Hepatocyte (in vitro differentiated cells): ENCODE measurements around the gene TREML1. TPM values are rescaled to one million over a fixed set of nuclear protein-coding genes. Genes with fewer than 3 reads are reported as not detected.

ENCODE experiments used
- DNase-seq: peaks from one replicate; pipeline ENCODE4 v3.0.0-alpha.2; 2016; ENCODE audit warnings: low spot score
- H2AFZ ChIP-seq: fragments of 200-600 bp; sonication (generic); 2 replicates; pipeline ENCODE4 v1.6.0; 2016; ENCODE audit warnings: antibody characterized with exemption, mild to moderate bottlenecking
- H3K27ac ChIP-seq: fragments of 200-600 bp; sonication (generic); 2 replicates; pipeline ENCODE4 v1.5.1; 2016; ENCODE audit warnings: mild to moderate bottlenecking
- H3K27me3 ChIP-seq: fragments of 200-600 bp; sonication (generic); 2 replicates; pipeline ENCODE4 v1.6.1; 2016
- H3K36me3 ChIP-seq: fragments of 200-600 bp; sonication (generic); replicated peaks from 2 replicates; pipeline ENCODE4 v1.5.1; 2016; ENCODE audit warnings: low read depth; ENCODE audit not compliant: insufficient read depth
- H3K4me1 ChIP-seq: fragments of 200-600 bp; sonication (generic); 2 replicates; pipeline ENCODE4 v1.5.1; 2016; ENCODE audit warnings: mild to moderate bottlenecking, moderate library complexity; ENCODE audit not compliant: insufficient read depth
- H3K4me2 ChIP-seq: fragments of 200-600 bp; sonication (generic); 2 replicates; pipeline ENCODE4 v1.6.0; 2016
- H3K4me3 ChIP-seq: fragments of 200-600 bp; sonication (generic); 2 replicates; pipeline ENCODE4 v1.5.1; 2016; ENCODE audit warnings: mild to moderate bottlenecking
- H3K79me2 ChIP-seq: fragments of 200-600 bp; sonication (generic); 2 replicates; pipeline ENCODE4 v1.6.0; 2017; ENCODE audit warnings: mild to moderate bottlenecking
- H3K9me2 ChIP-seq: fragments of 200-600 bp; sonication (generic); replicated peaks from 2 replicates; pipeline ENCODE4 v1.6.0; 2017; ENCODE audit warnings: mild to moderate bottlenecking; ENCODE audit not compliant: insufficient read depth
- H3K9me3 ChIP-seq: fragments of 200-600 bp; sonication (generic); 2 replicates; pipeline ENCODE4 v1.5.1; 2016; ENCODE audit warnings: low read depth, mild to moderate bottlenecking
- H4K20me1 ChIP-seq: fragments of 200-600 bp; sonication (generic); 2 replicates; pipeline ENCODE4 v1.6.0; 2016; ENCODE audit warnings: mild to moderate bottlenecking; ENCODE audit not compliant: insufficient read depth, poor library complexity, severe bottlenecking
- EZH2 ChIP-seq: fragments of 200-600 bp; sonication (generic); IDR thresholded peaks from 2 replicates; pipeline ENCODE4 v1.6.1; 2016; ENCODE audit warnings: antibody characterized with exemption, mild to moderate bottlenecking, borderline replicate concordance
- EZH2phosphoT487 ChIP-seq: fragments of 200-600 bp; sonication (generic); IDR thresholded peaks from one replicate; pipeline ENCODE4 v1.6.1; 2018; ENCODE audit warnings: antibody characterized with exemption, mild to moderate bottlenecking, low read depth, moderate library complexity; ENCODE audit not compliant: unreplicated experiment, severe bottlenecking
- WGBS: methylation state at CpG from one replicate; pipeline ENCODE4 v1.1.6; 2016; ENCODE audit warnings: low lambda C conversion rate; ENCODE audit errors: missing lambda C conversion rate; 5-methylcytosine and 5-hydroxymethylcytosine counted together
- polyA plus RNA-seq: library from polyadenylated mRNA; unstranded; fragments of >200 nt; fragmentation: Nextera tagmentation; extraction: Ambion mirVana; gene quantifications from 2 replicates; pipeline ENCODE4 v1.2.1, GENCODE V29; 2016
- total RNA-seq: library from RNA; depleted of rRNA; stranded (reverse); fragments of >200 nt; gene quantifications from 2 replicates; pipeline ENCODE4 v1.2.3, GENCODE V29; 2014
- TF ChIP-seq, protein P1 (sequence below): fragments of 200-600 bp; sonication (generic); IDR thresholded peaks from 2 replicates; pipeline ENCODE4 v1.5.1; 2016; ENCODE audit warnings: antibody characterized with exemption, mild to moderate bottlenecking; ENCODE audit not compliant: poor library complexity

The TREML1 gene
- total and polyA plus RNA-seq, 2 experiments from 2014 or later: not detected

DNA sequence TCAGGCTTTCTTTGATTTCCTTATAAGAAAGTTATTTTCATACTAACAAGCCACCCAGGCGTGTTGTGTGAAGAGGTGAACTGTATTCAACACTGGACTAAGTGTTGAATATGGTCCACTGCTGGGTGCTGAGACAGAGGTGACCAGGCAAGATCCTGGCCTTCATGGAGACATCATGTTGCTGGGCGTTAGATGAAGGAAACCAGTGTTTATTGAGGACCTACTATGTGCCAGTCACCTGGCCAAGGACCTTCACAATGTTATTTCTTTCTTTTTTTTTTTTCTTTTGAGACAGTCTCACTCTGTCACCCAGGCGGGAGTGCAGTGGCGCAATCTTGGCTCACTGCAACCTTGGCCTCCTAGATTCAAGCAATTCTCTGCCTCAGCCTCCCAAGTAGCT lies 1.9 kb upstream of the TREML1 start:
- TF ChIP-seq EZH2 (no peak), EZH2phosphoT487 (no peak)
- TF ChIP-seq, protein P1, sequence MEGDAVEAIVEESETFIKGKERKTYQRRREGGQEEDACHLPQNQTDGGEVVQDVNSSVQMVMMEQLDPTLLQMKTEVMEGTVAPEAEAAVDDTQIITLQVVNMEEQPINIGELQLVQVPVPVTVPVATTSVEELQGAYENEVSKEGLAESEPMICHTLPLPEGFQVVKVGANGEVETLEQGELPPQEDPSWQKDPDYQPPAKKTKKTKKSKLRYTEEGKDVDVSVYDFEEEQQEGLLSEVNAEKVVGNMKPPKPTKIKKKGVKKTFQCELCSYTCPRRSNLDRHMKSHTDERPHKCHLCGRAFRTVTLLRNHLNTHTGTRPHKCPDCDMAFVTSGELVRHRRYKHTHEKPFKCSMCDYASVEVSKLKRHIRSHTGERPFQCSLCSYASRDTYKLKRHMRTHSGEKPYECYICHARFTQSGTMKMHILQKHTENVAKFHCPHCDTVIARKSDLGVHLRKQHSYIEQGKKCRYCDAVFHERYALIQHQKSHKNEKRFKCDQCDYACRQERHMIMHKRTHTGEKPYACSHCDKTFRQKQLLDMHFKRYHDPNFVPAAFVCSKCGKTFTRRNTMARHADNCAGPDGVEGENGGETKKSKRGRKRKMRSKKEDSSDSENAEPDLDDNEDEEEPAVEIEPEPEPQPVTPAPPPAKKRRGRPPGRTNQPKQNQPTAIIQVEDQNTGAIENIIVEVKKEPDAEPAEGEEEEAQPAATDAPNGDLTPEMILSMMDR: no peak
- 92% methylated on average over 4 of the region's 4 CpGs for WGBS
- H3K27ac ChIP-seq: no peak overlapping the region
- no peaks in the 10 kb centered on the region for H4K20me1 ChIP-seq
- H2AFZ ChIP-seq: no peak overlapping the region
- no peaks in the 10 kb centered on the region for H3K27me3 ChIP-seq
- DNase-seq: no peak
- H3K36me3 ChIP-seq: no peaks in the 10 kb centered on the region
- H3K9me3 ChIP-seq: no peaks in the 10 kb centered on the region
- no peaks in the 10 kb centered on the region for H3K79me2 ChIP-seq
- no peak overlapping the region for H3K4me3 ChIP-seq
- no peaks in the 10 kb centered on the region for H3K9me2 ChIP-seq
- no peak overlapping the region for H3K4me2 ChIP-seq
- peaks cover 9% of the 10 kb centered on the region for H3K4me1 ChIP-seq

DNA sequence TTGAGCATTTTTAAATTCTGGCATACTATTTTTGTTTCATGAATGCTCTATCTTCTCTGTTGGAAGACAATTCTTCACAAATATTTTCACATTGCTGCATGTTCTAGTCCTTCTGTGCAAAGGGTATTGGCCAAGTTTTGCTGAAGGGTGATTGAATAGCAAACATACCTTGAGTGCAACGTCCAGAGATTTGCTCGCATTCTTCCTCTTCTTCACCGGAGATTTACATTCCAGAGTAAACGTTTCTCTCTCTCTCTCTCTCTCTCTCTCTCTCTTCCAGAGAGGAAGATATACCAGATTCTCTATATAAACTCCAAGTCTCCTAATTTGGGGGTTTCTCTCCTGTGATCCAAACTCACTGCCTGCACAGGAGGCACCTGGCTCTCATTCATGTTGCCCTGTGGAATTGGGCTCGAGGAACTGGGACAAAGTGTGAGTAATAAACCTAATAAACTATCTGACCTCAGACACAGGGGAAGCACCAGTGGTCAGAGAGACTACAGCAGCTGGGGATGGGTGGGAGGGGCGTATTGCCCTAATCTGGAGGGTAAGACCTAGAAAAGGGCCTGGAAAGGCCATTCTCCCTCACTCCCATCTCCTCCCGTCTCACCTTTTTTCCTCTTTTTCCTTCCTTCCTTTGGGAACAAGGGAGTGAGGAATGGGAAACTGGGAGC lies 1.1 kb upstream of the TREML1 start:
- Histone ChIP-seq H3K4me3 (no peak overlapping the region), H3K79me2 (no peaks in the 10 kb centered on the region), H3K9me3 (no peaks in the 10 kb centered on the region), H2AFZ (no peak overlapping the region), H4K20me1 (no peaks in the 10 kb centered on the region), H3K4me2 (peak overlapping the region; percentile 48), H3K9me2 (no peaks in the 10 kb centered on the region), H3K36me3 (no peaks in the 10 kb centered on the region), H3K27ac (no peak overlapping the region), H3K4me1 (peaks cover 9% of the 10 kb centered on the region), H3K27me3 (no peaks in the 10 kb centered on the region)
- WGBS: 30% methylated on average over 7 of the region's 7 CpGs
- no peak for DNase-seq
- TF ChIP-seq, protein P1: no peak
- no peak for TF ChIP-seq EZH2phosphoT487
- TF ChIP-seq EZH2: no peak

DNA sequence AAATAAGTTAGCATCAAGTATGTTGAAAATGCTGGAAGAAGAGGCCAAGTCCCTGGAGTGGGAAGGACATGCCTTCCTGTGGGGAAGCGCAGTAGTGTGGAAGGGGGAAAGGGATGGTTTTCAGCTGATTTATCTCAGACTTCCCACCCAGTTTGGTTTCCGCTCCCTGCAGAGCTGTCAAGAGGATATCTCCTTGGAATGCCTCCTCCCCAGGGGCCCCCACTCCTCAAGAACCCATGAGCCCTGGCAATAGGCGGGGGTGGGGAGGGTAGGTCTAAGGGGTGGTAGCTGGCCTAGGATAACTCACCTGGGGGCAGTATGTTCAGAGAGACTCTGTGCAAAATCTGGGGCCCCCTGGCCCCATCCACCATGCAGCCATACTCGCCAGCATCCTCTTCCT lies 696 bp downstream of the TREML1 start:
- no peaks in the 10 kb centered on the region for H4K20me1 ChIP-seq
- no peaks in the 10 kb centered on the region for H3K9me2 ChIP-seq
- H3K79me2 ChIP-seq: no peaks in the 10 kb centered on the region
- no peaks in the 10 kb centered on the region for H3K36me3 ChIP-seq
- H2AFZ ChIP-seq: no peak overlapping the region
- H3K4me2 ChIP-seq: no peak overlapping the region
- DNase-seq: no peak
- TF ChIP-seq EZH2 (no peak), EZH2phosphoT487 (no peak)
- TF ChIP-seq, protein P1: no peak
- H3K9me3 ChIP-seq: no peaks in the 10 kb centered on the region
- no peak overlapping the region for H3K27ac ChIP-seq
- H3K27me3 ChIP-seq: no peaks in the 10 kb centered on the region
- peaks cover 9% of the 10 kb centered on the region for H3K4me1 ChIP-seq
- WGBS: 86% methylated on average over 3 of the region's 4 CpGs
- H3K4me3 ChIP-seq: no peak overlapping the region
